GM12875 (cell line): ENCODE data around the gene TPD52L1.

ENCODE experiments used
- H3K4me3 ChIP-seq: one replicate; pipeline ENCODE4 v1.5.1; 2011; ENCODE audit warnings: low read depth, low read length, control low read depth
- CTCF ChIP-seq: IDR thresholded peaks from 2 replicates; pipeline ENCODE4 v1.5.1; 2011; ENCODE audit warnings: low read depth, mild to moderate bottlenecking, control low read depth, inconsistent platforms, low read length, moderate library complexity, borderline replicate concordance; ENCODE audit not compliant: insufficient read depth

Gene TPD52L1

GRCh38 chr6:125189494-125189893, 35.9 kb downstream of the TPD52L1 start:
- H3K4me3 ChIP-seq: no peak overlapping the region
- no peak for TF ChIP-seq CTCF

- no peak overlapping the region for H3K4me3 ChIP-seq
- TF ChIP-seq CTCF: no peak
Observed at GRCh38 chr6:125190667-125191066, 37.1 kb downstream of the TPD52L1 start.

GRCh38 chr6:125191916-125192609, 38.5 kb downstream of the TPD52L1 start:
- H3K4me3 ChIP-seq: no peak overlapping the region
- peak; percentile 74 for TF ChIP-seq CTCF

- H3K4me3 ChIP-seq: no peak overlapping the region
- TF ChIP-seq CTCF: no peak
Observed at GRCh38 chr6:125192610-125192930, 39.0 kb downstream of the TPD52L1 start.

GRCh38 chr6:125193208-125193607, 39.6 kb downstream of the TPD52L1 start:
- H3K4me3 ChIP-seq: no peak overlapping the region
- TF ChIP-seq CTCF: no peak

- no peak overlapping the region for H3K4me3 ChIP-seq
- TF ChIP-seq CTCF: no peak
Observed at GRCh38 chr6:125194941-125195340, 41.4 kb downstream of the TPD52L1 start.

GRCh38 chr6:125195526-125195925, 42.0 kb downstream of the TPD52L1 start:
- no peak for TF ChIP-seq CTCF
- H3K4me3 ChIP-seq: no peak overlapping the region
